ENCODE data around the gene EXOSC7. TPM values are rescaled to one million over a fixed set of nuclear protein-coding genes. Genes with fewer than 3 reads are reported as not detected.

EXOSC7 gene
- total and polyA plus RNA-seq, 2 donors (not counting 1 experiment from before 2014, with no cell fraction given), result 25.5 to 40.0 TPM

- no peak overlapping the region for H3K27ac ChIP-seq (ENCODE audit: low read length in 2 of 2)
- H3K9me3 ChIP-seq (ENCODE audit: control extremely low read depth in 1 of 3, control insufficient read depth in 2 of 3, insufficient read depth in 1 of 3, low read length in 2 of 3), result no peaks in the 10 kb centered on the region
- H2AFZ ChIP-seq (ENCODE audit: insufficient read depth, low read depth, low read length, poor library complexity, severe bottlenecking), result no peak overlapping the region
- no peaks in the 10 kb centered on the region for H3K27me3 ChIP-seq (replicated peaks in 1 of 4; ENCODE audit: control extremely low read depth in 1 of 4, control insufficient read depth in 3 of 4, insufficient read depth in 4 of 4, low read length in 3 of 4)
- peaks cover 95% of the 10 kb centered on the region for H3K79me2 ChIP-seq (ENCODE audit: control insufficient read depth, insufficient read depth, low read length)
- ChIA-PET CTCF (no interaction called here), POLR2A (no interaction called here)
- DNase-seq (no peak), ATAC-seq (ENCODE audit: low read depth) (no peak)
- TF ChIP-seq CTCF (IDR thresholded peaks at IDR 0.05), result no peak
- no peak overlapping the region for H3K4me2 ChIP-seq (replicated peaks; ENCODE audit: low read depth, low read length, poor library complexity, severe bottlenecking)
- H3K4me1 ChIP-seq (ENCODE audit: control insufficient read depth in 2 of 2, insufficient read depth in 2 of 2, low read length in 2 of 2), result peaks cover 18 to 22% of the 10 kb centered on the region in 2 donors
- WGBS (ENCODE audit: insufficient coverage), result 92% methylated on average over 1 of the region's 4 CpGs
- peaks cover 0 to 8% of the 10 kb centered on the region in 2 experiments for H3K36me3 ChIP-seq (replicated peaks in 1 of 2; ENCODE audit: control extremely low read depth in 1 of 2, control insufficient read depth in 1 of 2, extremely low read depth in 1 of 2, insufficient read depth in 2 of 2, low read length in 1 of 2)
- H3K4me3 ChIP-seq (ENCODE audit: control extremely low read depth in 1 of 5, extremely low read depth in 1 of 5, insufficient read depth in 1 of 5, low read depth in 2 of 5, low read length in 4 of 5), result no peak overlapping the region
- no peaks in the 10 kb centered on the region for H3K27me3 Mint-ChIP-seq
- intact Hi-C loops (cut with micrococcal nuclease), result no loop called here
- H3K9ac ChIP-seq (ENCODE audit: low read length), result no peak overlapping the region
- no peak overlapping the region for H3K4me3 Mint-ChIP-seq
- no peak overlapping the region for H3K27ac Mint-ChIP-seq
- peaks cover 36% of the 10 kb centered on the region for H3K4me1 Mint-ChIP-seq
- H3K9me3 Mint-ChIP-seq (ENCODE audit: insufficient read depth), result no peaks in the 10 kb centered on the region
- peaks cover 51% of the 10 kb centered on the region for H4K20me1 ChIP-seq (ENCODE audit: control insufficient read depth, insufficient read depth, low read length, poor library complexity, severe bottlenecking)
Observed at GRCh38 chr3:44963571-44964325, 12.3 kb upstream of the EXOSC7 start.

- Histone ChIP-seq H3K27ac (ENCODE audit: low read length in 2 of 2) (no peak overlapping the region), H3K36me3 (replicated peaks in 1 of 2; ENCODE audit: control extremely low read depth in 1 of 2, control insufficient read depth in 1 of 2, extremely low read depth in 1 of 2, insufficient read depth in 2 of 2, low read length in 1 of 2) (no peaks in the 10 kb centered on the region), H3K9ac (ENCODE audit: low read length) (no peak overlapping the region), H3K9me3 (ENCODE audit: control extremely low read depth in 1 of 3, control insufficient read depth in 2 of 3, insufficient read depth in 1 of 3, low read length in 2 of 3) (no peaks in the 10 kb centered on the region), H3K4me2 (replicated peaks; ENCODE audit: low read depth, low read length, poor library complexity, severe bottlenecking) (no peak overlapping the region), H3K4me3 (ENCODE audit: control extremely low read depth in 1 of 5, extremely low read depth in 1 of 5, insufficient read depth in 1 of 5, low read depth in 2 of 5, low read length in 4 of 5) (no peak overlapping the region), H3K4me1 (ENCODE audit: control insufficient read depth in 2 of 2, insufficient read depth in 2 of 2, low read length in 2 of 2) (peaks cover 32 to 36% of the 10 kb centered on the region in 2 donors), H4K20me1 (ENCODE audit: control insufficient read depth, insufficient read depth, low read length, poor library complexity, severe bottlenecking) (peaks cover 43% of the 10 kb centered on the region), H2AFZ (ENCODE audit: insufficient read depth, low read depth, low read length, poor library complexity, severe bottlenecking) (no peak overlapping the region), H3K27me3 (replicated peaks in 1 of 4; ENCODE audit: control extremely low read depth in 1 of 4, control insufficient read depth in 3 of 4, insufficient read depth in 4 of 4, low read length in 3 of 4) (no peaks in the 10 kb centered on the region), H3K79me2 (ENCODE audit: control insufficient read depth, insufficient read depth, low read length) (peaks cover 94% of the 10 kb centered on the region)
- no peak overlapping the region for H3K27ac Mint-ChIP-seq
- intact Hi-C loops (cut with micrococcal nuclease), result no loop called here
- H3K4me1 Mint-ChIP-seq, result peaks cover 50% of the 10 kb centered on the region
- ChIA-PET CTCF (interaction anchor here (0.7 kb wide), 1 partner anchor 12 kb away, joined by 3 read pairs; no protein-coding TSS in a partner anchor), POLR2A (no interaction called here)
- H3K27me3 Mint-ChIP-seq, result no peaks in the 10 kb centered on the region
- WGBS (ENCODE audit: insufficient coverage), result 100% methylated on average over 1 of the region's 3 CpGs
- H3K4me3 Mint-ChIP-seq, result no peak overlapping the region
- H3K9me3 Mint-ChIP-seq (ENCODE audit: insufficient read depth), result no peaks in the 10 kb centered on the region
- DNase-seq (no peak), ATAC-seq (ENCODE audit: low read depth) (no peak)
- TF ChIP-seq EZH2 (IDR thresholded peaks at IDR 0.05; ENCODE audit: borderline replicate concordance, insufficient read depth, low read depth, low read length, poor library complexity, severe bottlenecking), result no peak
- no peak for TF ChIP-seq CTCF (IDR thresholded peaks at IDR 0.05)
Observed at GRCh38 chr3:44965165-44965564, 10.9 kb upstream of the EXOSC7 start.
